ENCODE results near the gene KRTAP12-4.
"Not testable (repeated sequence)": the region's sequence is repeated elsewhere in the genome, so short reads cannot be mapped to it uniquely, and the experiment has no call there.

Gene KRTAP12-4

DNA sequence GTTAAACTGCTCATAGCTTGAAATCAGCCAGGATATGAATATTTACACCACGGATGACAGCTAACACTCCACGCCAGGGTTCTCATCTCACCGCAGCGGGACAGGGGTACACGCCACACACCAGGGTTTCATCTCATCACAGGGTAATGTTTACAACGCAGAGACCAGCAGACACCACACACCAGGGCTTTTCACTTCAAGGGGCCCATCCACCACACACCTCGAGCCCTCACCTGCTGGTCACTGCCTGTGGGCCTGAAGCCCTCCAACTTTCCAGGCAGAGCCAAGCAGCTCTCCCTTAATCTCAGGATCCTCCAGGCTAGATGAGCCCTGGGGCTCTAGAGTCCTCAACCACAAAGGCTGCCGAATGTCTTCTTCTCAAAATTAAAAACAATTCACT, 41.2 kb upstream of the KRTAP12-4 start:
- DNase-seq (ENCODE audit: low read depth) = no peak
- H3K4me3 ChIP-seq (ENCODE audit: control insufficient read depth, low read depth, low read length) = no peak overlapping the region
- TF ChIP-seq, protein P1, sequence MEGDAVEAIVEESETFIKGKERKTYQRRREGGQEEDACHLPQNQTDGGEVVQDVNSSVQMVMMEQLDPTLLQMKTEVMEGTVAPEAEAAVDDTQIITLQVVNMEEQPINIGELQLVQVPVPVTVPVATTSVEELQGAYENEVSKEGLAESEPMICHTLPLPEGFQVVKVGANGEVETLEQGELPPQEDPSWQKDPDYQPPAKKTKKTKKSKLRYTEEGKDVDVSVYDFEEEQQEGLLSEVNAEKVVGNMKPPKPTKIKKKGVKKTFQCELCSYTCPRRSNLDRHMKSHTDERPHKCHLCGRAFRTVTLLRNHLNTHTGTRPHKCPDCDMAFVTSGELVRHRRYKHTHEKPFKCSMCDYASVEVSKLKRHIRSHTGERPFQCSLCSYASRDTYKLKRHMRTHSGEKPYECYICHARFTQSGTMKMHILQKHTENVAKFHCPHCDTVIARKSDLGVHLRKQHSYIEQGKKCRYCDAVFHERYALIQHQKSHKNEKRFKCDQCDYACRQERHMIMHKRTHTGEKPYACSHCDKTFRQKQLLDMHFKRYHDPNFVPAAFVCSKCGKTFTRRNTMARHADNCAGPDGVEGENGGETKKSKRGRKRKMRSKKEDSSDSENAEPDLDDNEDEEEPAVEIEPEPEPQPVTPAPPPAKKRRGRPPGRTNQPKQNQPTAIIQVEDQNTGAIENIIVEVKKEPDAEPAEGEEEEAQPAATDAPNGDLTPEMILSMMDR (conservative IDR thresholded peaks at IDR 0.05; ENCODE audit: control insufficient read depth, insufficient read depth, low read depth, low read length) = no peak

GRCh38 chr21:44695184-44695583, 40.7 kb upstream of the KRTAP12-4 start:
- H3K4me3 ChIP-seq (ENCODE audit: control insufficient read depth, low read depth, low read length) = no peak overlapping the region
- no peak for DNase-seq (ENCODE audit: low read depth)
- TF ChIP-seq, protein P1 (conservative IDR thresholded peaks at IDR 0.05; ENCODE audit: control insufficient read depth, insufficient read depth, low read depth, low read length) = no peak

- no peak for DNase-seq (ENCODE audit: low read depth)
- no peak overlapping the region for H3K4me3 ChIP-seq (ENCODE audit: control insufficient read depth, low read depth, low read length)
- TF ChIP-seq, protein P1 (conservative IDR thresholded peaks at IDR 0.05; ENCODE audit: control insufficient read depth, insufficient read depth, low read depth, low read length) = no peak
Observed at GRCh38 chr21:44694776-44695175, 40.3 kb upstream of the KRTAP12-4 start.

DNA sequence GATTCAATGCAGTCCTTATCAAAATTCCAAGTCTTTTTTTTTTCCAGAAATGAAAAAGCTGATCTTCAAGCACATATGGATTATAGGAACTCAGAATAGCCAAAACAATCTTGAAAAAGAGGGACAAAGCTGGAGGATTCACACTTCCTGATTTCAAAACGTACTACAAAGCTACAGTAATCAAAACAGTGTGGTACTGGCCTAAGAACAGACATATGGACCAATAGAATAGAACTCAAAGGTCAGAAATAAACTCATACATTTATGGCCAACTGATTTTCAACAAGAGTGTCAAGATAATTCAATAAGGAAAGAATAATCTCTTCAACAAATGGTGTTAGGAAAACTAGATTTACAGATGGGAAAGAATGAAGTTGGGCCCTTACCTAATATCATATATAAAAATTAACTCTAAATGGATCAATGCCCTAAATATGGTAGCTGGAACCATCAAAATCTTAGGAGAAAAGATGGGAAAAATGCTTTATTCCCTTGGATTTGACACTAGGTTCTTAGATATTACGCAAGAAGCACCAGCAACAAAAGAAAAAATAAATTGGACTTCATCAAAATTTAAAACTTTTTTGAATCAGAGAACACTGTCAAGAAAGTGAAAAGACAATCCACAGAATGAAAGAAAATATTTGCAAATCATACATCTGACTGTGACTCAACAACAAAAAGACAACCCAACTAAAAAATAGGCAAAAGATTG, 38.5 kb upstream of the KRTAP12-4 start:
- TF ChIP-seq, protein P1 (conservative IDR thresholded peaks at IDR 0.05; ENCODE audit: control insufficient read depth, insufficient read depth, low read depth, low read length) = no peak
- DNase-seq (ENCODE audit: low read depth) = no peak
- no peak overlapping the region for H3K4me3 ChIP-seq (ENCODE audit: control insufficient read depth, low read depth, low read length)

- TF ChIP-seq, protein P1 (conservative IDR thresholded peaks at IDR 0.05; ENCODE audit: control insufficient read depth, insufficient read depth, low read depth, low read length) = no peak
- DNase-seq (ENCODE audit: low read depth) = no peak
- no peak overlapping the region for H3K4me3 ChIP-seq (ENCODE audit: control insufficient read depth, low read depth, low read length)
Observed at GRCh38 chr21:44691686-44692085, 37.2 kb upstream of the KRTAP12-4 start.

DNA sequence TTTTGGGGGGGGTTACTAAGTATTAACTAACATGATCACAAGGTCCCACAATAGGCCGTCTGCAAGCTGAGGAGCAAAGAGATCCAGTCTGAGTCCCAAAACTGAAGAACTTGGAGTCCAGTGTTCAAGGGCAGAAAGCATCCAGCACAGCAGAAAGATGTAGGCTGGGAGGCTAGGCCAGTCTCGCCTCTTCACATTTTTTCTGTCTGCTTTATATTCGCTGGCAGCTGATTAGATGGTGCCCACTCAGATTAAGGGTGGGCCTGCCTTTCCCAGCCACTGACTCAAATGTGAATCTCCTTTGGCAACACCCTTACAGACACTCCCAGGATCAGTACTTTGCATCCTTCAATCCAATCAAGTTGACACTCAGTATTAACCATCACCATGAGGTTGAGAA, 35.3 kb upstream of the KRTAP12-4 start:
- not testable (repeated sequence) for H3K4me3 ChIP-seq (ENCODE audit: control insufficient read depth, low read depth, low read length); DNase-seq (ENCODE audit: low read depth)

DNA sequence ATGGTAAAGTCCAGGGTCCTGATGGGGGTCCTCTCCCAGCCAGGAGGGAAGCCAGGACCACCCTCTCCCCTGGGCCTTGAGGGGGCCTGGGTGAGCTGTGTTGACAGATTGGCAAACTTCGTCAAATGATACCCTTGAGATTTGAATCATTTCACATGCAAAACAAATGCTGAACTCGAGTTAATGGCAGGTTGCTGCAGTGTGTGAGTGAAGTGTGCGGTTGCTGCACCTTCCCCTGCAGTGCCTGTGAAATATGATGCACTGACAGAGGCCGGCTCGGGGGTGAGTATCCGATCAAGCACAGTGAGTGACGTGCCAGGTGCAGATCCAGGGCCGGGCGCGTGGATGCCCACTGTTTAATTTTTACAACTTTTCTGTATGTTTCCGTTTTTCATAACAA, 33.2 kb upstream of the KRTAP12-4 start:
- TF ChIP-seq, protein P1 (conservative IDR thresholded peaks at IDR 0.05; ENCODE audit: control insufficient read depth, insufficient read depth, low read depth, low read length) = no peak

More for the DNA sequence above, 33.2 kb upstream of the KRTAP12-4 start:
- no peak for DNase-seq (ENCODE audit: low read depth)
- H3K4me3 ChIP-seq (ENCODE audit: control insufficient read depth, low read depth, low read length) = no peak overlapping the region
